ENCODE results near the gene AKR1E2. TPM values are rescaled to one million over a fixed set of nuclear protein-coding genes. Genes with fewer than 3 reads are reported as not detected.

Gene AKR1E2
- total RNA-seq, 1 experiment from 2014 or later = not detected

- H3K79me2 ChIP-seq (ENCODE audit: low read length) = no peaks in the 10 kb centered on the region
- no peak overlapping the region for H3K27ac ChIP-seq (ENCODE audit: low read length)
- peaks cover 3% of the 10 kb centered on the region for H3K4me1 ChIP-seq (ENCODE audit: low read length)
- no peaks in the 10 kb centered on the region for H3K36me3 ChIP-seq (ENCODE audit: insufficient read depth, low read length)
- H3K4me2 ChIP-seq (ENCODE audit: low read depth, low read length, poor library complexity, severe bottlenecking) = no peak overlapping the region
- no peak overlapping the region for H2AFZ ChIP-seq (ENCODE audit: low read length)
- no peak overlapping the region for H3K4me3 ChIP-seq (ENCODE audit: low read length)
- no peaks in the 10 kb centered on the region for H4K20me1 ChIP-seq (ENCODE audit: insufficient read depth, low read depth, low read length)
- H3K9ac ChIP-seq (ENCODE audit: low read length) = no peak overlapping the region
- no peaks in the 10 kb centered on the region for H3K9me3 ChIP-seq (ENCODE audit: low read length)
- no peaks in the 10 kb centered on the region for H3K9me2 ChIP-seq (replicated peaks; ENCODE audit: insufficient read depth, low read length)
- H3K27me3 ChIP-seq (ENCODE audit: low read length) = no peaks in the 10 kb centered on the region
- DNase-seq = no peak
Measured at GRCh38 chr10:4848356-4849041, 22.5 kb downstream of the AKR1E2 start.

GRCh38 chr10:4849042-4849402 lies 23.0 kb downstream of the AKR1E2 start:
- no peaks in the 10 kb centered on the region for H3K79me2 ChIP-seq (ENCODE audit: low read length)
- H3K9ac ChIP-seq (ENCODE audit: low read length) = no peak overlapping the region
- H3K27me3 ChIP-seq (ENCODE audit: low read length) = no peaks in the 10 kb centered on the region
- H3K4me3 ChIP-seq (ENCODE audit: low read length) = no peak overlapping the region
- no peak overlapping the region for H2AFZ ChIP-seq (ENCODE audit: low read length)
- H3K36me3 ChIP-seq (ENCODE audit: insufficient read depth, low read length) = no peaks in the 10 kb centered on the region
- DNase-seq = no peak
- no peak overlapping the region for H3K27ac ChIP-seq (ENCODE audit: low read length)
- H3K9me2 ChIP-seq (replicated peaks; ENCODE audit: insufficient read depth, low read length) = no peaks in the 10 kb centered on the region
- peaks cover 3% of the 10 kb centered on the region for H3K4me1 ChIP-seq (ENCODE audit: low read length)
- no peaks in the 10 kb centered on the region for H3K9me3 ChIP-seq (ENCODE audit: low read length)
- H3K4me2 ChIP-seq (ENCODE audit: low read depth, low read length, poor library complexity, severe bottlenecking) = peak overlapping the region; percentile 29
- no peaks in the 10 kb centered on the region for H4K20me1 ChIP-seq (ENCODE audit: insufficient read depth, low read depth, low read length)

- no peaks in the 10 kb centered on the region for H4K20me1 ChIP-seq (ENCODE audit: insufficient read depth, low read depth, low read length)
- no peak overlapping the region for H3K4me3 ChIP-seq (ENCODE audit: low read length)
- no peak overlapping the region for H2AFZ ChIP-seq (ENCODE audit: low read length)
- H3K36me3 ChIP-seq (ENCODE audit: insufficient read depth, low read length) = no peaks in the 10 kb centered on the region
- no peak overlapping the region for H3K9ac ChIP-seq (ENCODE audit: low read length)
- DNase-seq = peak; percentile 96
- no peaks in the 10 kb centered on the region for H3K27me3 ChIP-seq (ENCODE audit: low read length)
- no peak overlapping the region for H3K27ac ChIP-seq (ENCODE audit: low read length)
- no peaks in the 10 kb centered on the region for H3K79me2 ChIP-seq (ENCODE audit: low read length)
- H3K9me2 ChIP-seq (replicated peaks; ENCODE audit: insufficient read depth, low read length) = no peaks in the 10 kb centered on the region
- no peaks in the 10 kb centered on the region for H3K9me3 ChIP-seq (ENCODE audit: low read length)
- H3K4me2 ChIP-seq (ENCODE audit: low read depth, low read length, poor library complexity, severe bottlenecking) = peak overlapping the region; percentile 29
- H3K4me1 ChIP-seq (ENCODE audit: low read length) = peaks cover 3% of the 10 kb centered on the region
Measured at GRCh38 chr10:4849555-4850242, 23.7 kb downstream of the AKR1E2 start.

- peaks cover 3% of the 10 kb centered on the region for H3K4me1 ChIP-seq (ENCODE audit: low read length)
- H3K9me3 ChIP-seq (ENCODE audit: low read length) = no peaks in the 10 kb centered on the region
- H4K20me1 ChIP-seq (ENCODE audit: insufficient read depth, low read depth, low read length) = no peaks in the 10 kb centered on the region
- no peak overlapping the region for H3K27ac ChIP-seq (ENCODE audit: low read length)
- no peaks in the 10 kb centered on the region for H3K27me3 ChIP-seq (ENCODE audit: low read length)
- no peak overlapping the region for H3K4me2 ChIP-seq (ENCODE audit: low read depth, low read length, poor library complexity, severe bottlenecking)
- H2AFZ ChIP-seq (ENCODE audit: low read length) = no peak overlapping the region
- H3K79me2 ChIP-seq (ENCODE audit: low read length) = no peaks in the 10 kb centered on the region
- H3K4me3 ChIP-seq (ENCODE audit: low read length) = no peak overlapping the region
- no peaks in the 10 kb centered on the region for H3K9me2 ChIP-seq (replicated peaks; ENCODE audit: insufficient read depth, low read length)
- no peak for DNase-seq
- H3K36me3 ChIP-seq (ENCODE audit: insufficient read depth, low read length) = no peaks in the 10 kb centered on the region
- H3K9ac ChIP-seq (ENCODE audit: low read length) = no peak overlapping the region
Measured at GRCh38 chr10:4850397-4850796, 24.4 kb downstream of the AKR1E2 start.

GRCh38 chr10:4851176-4851575 lies 25.2 kb downstream of the AKR1E2 start:
- no peak overlapping the region for H3K4me3 ChIP-seq (ENCODE audit: low read length)
- no peaks in the 10 kb centered on the region for H3K36me3 ChIP-seq (ENCODE audit: insufficient read depth, low read length)
- no peaks in the 10 kb centered on the region for H3K9me2 ChIP-seq (replicated peaks; ENCODE audit: insufficient read depth, low read length)
- no peaks in the 10 kb centered on the region for H3K27me3 ChIP-seq (ENCODE audit: low read length)
- no peak overlapping the region for H3K4me2 ChIP-seq (ENCODE audit: low read depth, low read length, poor library complexity, severe bottlenecking)
- no peak overlapping the region for H3K9ac ChIP-seq (ENCODE audit: low read length)
- no peaks in the 10 kb centered on the region for H4K20me1 ChIP-seq (ENCODE audit: insufficient read depth, low read depth, low read length)
- no peak for DNase-seq
- H3K9me3 ChIP-seq (ENCODE audit: low read length) = no peaks in the 10 kb centered on the region
- H3K79me2 ChIP-seq (ENCODE audit: low read length) = no peaks in the 10 kb centered on the region
- H2AFZ ChIP-seq (ENCODE audit: low read length) = no peak overlapping the region
- no peak overlapping the region for H3K27ac ChIP-seq (ENCODE audit: low read length)
- peaks cover 3% of the 10 kb centered on the region for H3K4me1 ChIP-seq (ENCODE audit: low read length)

DNA sequence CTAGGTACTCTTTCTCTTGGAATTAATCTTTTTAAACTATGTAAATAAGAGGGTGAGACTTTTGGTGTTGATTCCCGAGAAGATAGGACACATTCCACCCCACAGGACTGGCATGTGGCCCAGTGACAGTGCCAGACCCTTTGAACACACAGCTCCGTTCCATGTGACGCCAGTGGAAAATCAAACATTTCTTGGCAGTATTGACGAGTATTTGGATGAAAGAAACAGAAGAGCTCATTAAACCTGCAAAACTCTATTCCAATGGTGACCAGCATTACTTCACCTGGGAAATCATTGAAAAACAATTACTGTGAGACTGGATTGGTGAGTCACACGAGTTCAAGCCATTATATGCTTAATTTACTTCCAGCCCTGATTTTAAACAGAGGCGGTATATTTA lies 25.8 kb downstream of the AKR1E2 start:
- no peaks in the 10 kb centered on the region for H3K9me2 ChIP-seq (replicated peaks; ENCODE audit: insufficient read depth, low read length)
- no peaks in the 10 kb centered on the region for H3K36me3 ChIP-seq (ENCODE audit: insufficient read depth, low read length)
- no peak overlapping the region for H3K4me2 ChIP-seq (ENCODE audit: low read depth, low read length, poor library complexity, severe bottlenecking)
- no peak overlapping the region for H2AFZ ChIP-seq (ENCODE audit: low read length)
- H3K79me2 ChIP-seq (ENCODE audit: low read length) = no peaks in the 10 kb centered on the region
- no peak overlapping the region for H3K9ac ChIP-seq (ENCODE audit: low read length)
- H3K27ac ChIP-seq (ENCODE audit: low read length) = no peak overlapping the region
- no peak overlapping the region for H3K4me3 ChIP-seq (ENCODE audit: low read length)
- peaks cover 3% of the 10 kb centered on the region for H3K4me1 ChIP-seq (ENCODE audit: low read length)
- no peaks in the 10 kb centered on the region for H4K20me1 ChIP-seq (ENCODE audit: insufficient read depth, low read depth, low read length)
- H3K27me3 ChIP-seq (ENCODE audit: low read length) = no peaks in the 10 kb centered on the region
- no peaks in the 10 kb centered on the region for H3K9me3 ChIP-seq (ENCODE audit: low read length)
- no peak for DNase-seq

DNA sequence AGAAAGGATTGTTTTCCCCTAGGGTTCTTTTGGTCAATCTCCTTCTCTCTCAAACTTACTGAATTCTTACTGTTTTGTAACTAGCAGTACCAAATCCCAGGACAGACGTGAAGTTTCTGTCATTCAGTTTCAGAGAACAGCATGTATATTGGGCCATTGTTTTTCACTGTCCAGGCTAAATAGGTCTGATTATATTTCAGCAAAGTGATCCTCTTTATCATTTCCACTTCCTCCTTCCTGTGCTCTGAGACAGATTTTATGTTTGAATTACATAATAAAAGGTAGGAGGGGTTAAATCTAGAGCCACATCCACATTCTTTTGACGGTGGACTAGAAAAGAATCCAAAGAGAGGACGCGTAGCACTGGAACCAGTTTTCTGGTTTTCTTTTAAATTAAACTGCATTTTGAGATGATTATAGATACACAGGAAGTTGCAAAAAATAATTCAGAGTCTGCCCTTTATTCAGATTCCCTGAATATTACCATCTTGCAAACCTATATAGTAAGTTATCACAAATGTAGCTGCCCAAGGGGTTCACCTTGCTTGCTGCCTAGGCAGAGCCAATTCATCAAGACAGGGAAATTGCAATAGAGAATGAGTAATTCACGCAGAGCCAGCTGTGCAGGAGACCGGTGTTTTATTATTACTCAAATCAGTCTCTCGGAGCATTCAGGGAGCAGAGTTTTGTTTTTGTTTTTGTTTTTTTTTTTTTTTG lies 40.1 kb downstream of the AKR1E2 start:
- DNase-seq = no peak
- no peak overlapping the region for H3K9ac ChIP-seq (ENCODE audit: low read length)
- no peaks in the 10 kb centered on the region for H3K9me2 ChIP-seq (replicated peaks; ENCODE audit: insufficient read depth, low read length)
- no peaks in the 10 kb centered on the region for H3K27me3 ChIP-seq (ENCODE audit: low read length)
- H3K4me3 ChIP-seq (ENCODE audit: low read length) = no peak overlapping the region
- no peaks in the 10 kb centered on the region for H3K9me3 ChIP-seq (ENCODE audit: low read length)
- no peak overlapping the region for H3K27ac ChIP-seq (ENCODE audit: low read length)
- H3K79me2 ChIP-seq (ENCODE audit: low read length) = no peaks in the 10 kb centered on the region
- H3K4me2 ChIP-seq (ENCODE audit: low read depth, low read length, poor library complexity, severe bottlenecking) = no peak overlapping the region
- no peaks in the 10 kb centered on the region for H4K20me1 ChIP-seq (ENCODE audit: insufficient read depth, low read depth, low read length)
- H2AFZ ChIP-seq (ENCODE audit: low read length) = no peak overlapping the region
- no peaks in the 10 kb centered on the region for H3K36me3 ChIP-seq (ENCODE audit: insufficient read depth, low read length)
- H3K4me1 ChIP-seq (ENCODE audit: low read length) = no peaks in the 10 kb centered on the region

- no peaks in the 10 kb centered on the region for H4K20me1 ChIP-seq (ENCODE audit: insufficient read depth, low read depth, low read length)
- DNase-seq = no peak
- no peak overlapping the region for H3K4me3 ChIP-seq (ENCODE audit: low read length)
- no peaks in the 10 kb centered on the region for H3K9me3 ChIP-seq (ENCODE audit: low read length)
- no peaks in the 10 kb centered on the region for H3K27me3 ChIP-seq (ENCODE audit: low read length)
- no peak overlapping the region for H3K9ac ChIP-seq (ENCODE audit: low read length)
- no peak overlapping the region for H3K27ac ChIP-seq (ENCODE audit: low read length)
- no peaks in the 10 kb centered on the region for H3K4me1 ChIP-seq (ENCODE audit: low read length)
- H3K36me3 ChIP-seq (ENCODE audit: insufficient read depth, low read length) = no peaks in the 10 kb centered on the region
- no peak overlapping the region for H3K4me2 ChIP-seq (ENCODE audit: low read depth, low read length, poor library complexity, severe bottlenecking)
- H2AFZ ChIP-seq (ENCODE audit: low read length) = no peak overlapping the region
- no peaks in the 10 kb centered on the region for H3K79me2 ChIP-seq (ENCODE audit: low read length)
- H3K9me2 ChIP-seq (replicated peaks; ENCODE audit: insufficient read depth, low read length) = no peaks in the 10 kb centered on the region
Measured at GRCh38 chr10:4867109-4867519, 41.1 kb downstream of the AKR1E2 start.

All from Karpas-422 (cell line).